H7 (cell line): ENCODE results near the gene ST6GALNAC6. TPM values are rescaled to one million over a fixed set of nuclear protein-coding genes. Genes with fewer than 3 reads are reported as not detected.

Source experiments
- DNase-seq: peaks from one replicate; pipeline ENCODE4 v3.0.0; 2012
- H3K27me3 ChIP-seq: 2 replicates; pipeline ENCODE4 v1.6.0; 2011; ENCODE audit warnings: mild to moderate bottlenecking, low read length; ENCODE audit not compliant: control insufficient read depth, insufficient read depth
- H3K36me3 ChIP-seq: replicated peaks from 2 replicates; pipeline ENCODE4 v1.5.1; 2011; ENCODE audit warnings: low read length; ENCODE audit not compliant: control insufficient read depth, insufficient read depth
- H3K4me3 ChIP-seq: 2 replicates; pipeline ENCODE4 v1.5.1; 2011; ENCODE audit warnings: low read depth, mild to moderate bottlenecking, control low read depth, low read length, moderate library complexity; ENCODE audit not compliant: insufficient read depth
- total RNA-seq: library from RNA; depleted of rRNA; stranded (reverse); fragments of >200 nt; shearing (Covaris generic); gene quantifications from 2 replicates; pipeline ENCODE4 v1.2.3, GENCODE V29; 2014; rRNA removed

ST6GALNAC6 gene
- 30.6 and 37.4 TPM in 2 replicates for total RNA-seq

- DNase-seq = peak; percentile 97
- Histone ChIP-seq H3K27me3 (peaks cover 2% of the 10 kb centered on the region), H3K4me3 (peak within 1 kb of the TSS; percentile 77), H3K36me3 (peaks cover 12% of the 10 kb centered on the region)
These were observed at the start of gene ST6GALNAC6 for GRCh38 chr9:127899128-127899943. ST6GALNAC6 (minus strand) TSS chr9:127899603; CDS start chr9:127897981, 1,622 bp downstream.

GRCh38 chr9:127947841-127948710 is 48.7 kb upstream of the ST6GALNAC6 start:
- H3K4me3 ChIP-seq = no peak overlapping the region
- DNase-seq = no peak
- no peaks in the 10 kb centered on the region for H3K27me3 ChIP-seq
- H3K36me3 ChIP-seq = peaks cover 19% of the 10 kb centered on the region

- DNase-seq = no peak
- H3K27me3 ChIP-seq = no peaks in the 10 kb centered on the region
- H3K36me3 ChIP-seq = peaks cover 28% of the 10 kb centered on the region
- H3K4me3 ChIP-seq = no peak overlapping the region
These were observed 47.3 kb upstream of the ST6GALNAC6 start for GRCh38 chr9:127946728-127947127.

GRCh38 chr9:127945942-127946341 is 46.5 kb upstream of the ST6GALNAC6 start:
- no peak for DNase-seq
- Histone ChIP-seq H3K4me3 (no peak overlapping the region), H3K36me3 (peaks cover 28% of the 10 kb centered on the region), H3K27me3 (no peaks in the 10 kb centered on the region)

GRCh38 chr9:127945338-127945737 is 45.9 kb upstream of the ST6GALNAC6 start:
- DNase-seq = no peak
- Histone ChIP-seq H3K36me3 (peaks cover 28% of the 10 kb centered on the region), H3K4me3 (no peak overlapping the region), H3K27me3 (no peaks in the 10 kb centered on the region)

GRCh38 chr9:127944586-127945218 is 45.3 kb upstream of the ST6GALNAC6 start:
- no peaks in the 10 kb centered on the region for H3K27me3 ChIP-seq
- no peak for DNase-seq
- H3K4me3 ChIP-seq = no peak overlapping the region
- H3K36me3 ChIP-seq = peaks cover 28% of the 10 kb centered on the region

- H3K27me3 ChIP-seq = no peaks in the 10 kb centered on the region
- DNase-seq = peak; percentile 97
- H3K4me3 ChIP-seq = no peak overlapping the region
- peaks cover 28% of the 10 kb centered on the region for H3K36me3 ChIP-seq
These were observed 44.3 kb upstream of the ST6GALNAC6 start for GRCh38 chr9:127943731-127944144.

GRCh38 chr9:127943011-127943662 is 43.7 kb upstream of the ST6GALNAC6 start:
- Histone ChIP-seq H3K27me3 (no peaks in the 10 kb centered on the region), H3K36me3 (peaks cover 28% of the 10 kb centered on the region), H3K4me3 (no peak overlapping the region)
- no peak for DNase-seq

GRCh38 chr9:127942216-127943010 is 43.0 kb upstream of the ST6GALNAC6 start:
- peak; percentile 95 for DNase-seq
- peaks cover 25% of the 10 kb centered on the region for H3K36me3 ChIP-seq
- H3K4me3 ChIP-seq = no peak overlapping the region
- H3K27me3 ChIP-seq = no peaks in the 10 kb centered on the region

- DNase-seq = no peak
These were observed 42.5 kb upstream of the ST6GALNAC6 start for GRCh38 chr9:127941961-127942215.

GRCh38 chr9:127941062-127941960 is 41.9 kb upstream of the ST6GALNAC6 start:
- H3K27me3 ChIP-seq = no peaks in the 10 kb centered on the region
- H3K4me3 ChIP-seq = no peak overlapping the region
- peaks cover 26% of the 10 kb centered on the region for H3K36me3 ChIP-seq
- DNase-seq = no peak

More at GRCh38 chr9:127941961-127942215, 42.5 kb upstream of the ST6GALNAC6 start:
- H3K4me3 ChIP-seq = no peak overlapping the region
- H3K36me3 ChIP-seq = peaks cover 25% of the 10 kb centered on the region
- no peaks in the 10 kb centered on the region for H3K27me3 ChIP-seq

- no peak for DNase-seq
- Histone ChIP-seq H3K36me3 (peaks cover 29% of the 10 kb centered on the region), H3K27me3 (no peaks in the 10 kb centered on the region), H3K4me3 (no peak overlapping the region)
These were observed 41.2 kb upstream of the ST6GALNAC6 start for GRCh38 chr9:127940593-127940992.

GRCh38 chr9:127938298-127938690 is 38.9 kb upstream of the ST6GALNAC6 start:
- peak; percentile 87 for DNase-seq
- Histone ChIP-seq H3K27me3 (no peaks in the 10 kb centered on the region), H3K4me3 (peak overlapping the region; percentile 92), H3K36me3 (peaks cover 21% of the 10 kb centered on the region)
